GM23338 (cell line): ENCODE data around the gene RALY. TPM values are rescaled to one million over a fixed set of nuclear protein-coding genes. Genes with fewer than 3 reads are reported as not detected.

ENCODE experiments used
- ATAC-seq: fragments of 200-7000 bp; cut with Tn5 transposase; 3 replicates; pipeline ENCODE4 v1.9.1; 2020
- DNase-seq: peaks from one replicate; pipeline ENCODE4 v3.0.0-alpha.2; 2015; ENCODE audit warnings: low spot score
- H2AFZ ChIP-seq: fragments of 200-600 bp; sonication (generic); 2 replicates; pipeline ENCODE4 v1.8.0; 2016; ENCODE audit warnings: antibody characterized with exemption, mild to moderate bottlenecking, moderate library complexity
- H3F3A ChIP-seq: fragments of 200-600 bp; sonication (generic); replicated peaks from 2 replicates; pipeline ENCODE4 v1.8.0; 2017; ENCODE audit warnings: antibody characterized with exemption, mixed run types, low read depth
- H3K27ac ChIP-seq: fragments of 200-600 bp; sonication (generic); 2 replicates; pipeline ENCODE4 v1.6.1; 2016; ENCODE audit warnings: low read depth
- H3K27me3 ChIP-seq: fragments of 200-600 bp; sonication (generic); 2 replicates; pipeline ENCODE4 v1.8.0; 2016; ENCODE audit warnings: mild to moderate bottlenecking, mixed run types, moderate library complexity; ENCODE audit not compliant: insufficient read depth
- H3K36me3 ChIP-seq: fragments of 200-600 bp; sonication (generic); 2 replicates; pipeline ENCODE4 v1.8.0; 2016; ENCODE audit warnings: mild to moderate bottlenecking; ENCODE audit not compliant: insufficient read depth
- H3K4me1 ChIP-seq: fragments of 200-600 bp; sonication (generic); 2 replicates; pipeline ENCODE4 v1.8.0; 2016; ENCODE audit warnings: mild to moderate bottlenecking, moderate library complexity; ENCODE audit not compliant: insufficient read depth
- H3K4me2 ChIP-seq: fragments of 200-600 bp; sonication (generic); 2 replicates; pipeline ENCODE4 v1.7.1; 2017; ENCODE audit warnings: mixed run types
- H3K4me3 ChIP-seq: fragments of 200-600 bp; sonication (generic); 2 replicates; pipeline ENCODE4 v1.6.1; 2016; ENCODE audit warnings: mixed run types
- H3K79me2 ChIP-seq: fragments of 200-600 bp; sonication (generic); replicated peaks from 2 replicates; pipeline ENCODE4 v1.8.0; 2017; ENCODE audit warnings: mild to moderate bottlenecking; ENCODE audit not compliant: insufficient read depth
- H3K9me2 ChIP-seq: fragments of 200-600 bp; sonication (generic); 2 replicates; pipeline ENCODE4 v1.8.0; 2017; ENCODE audit not compliant: insufficient read depth
- H4K20me1 ChIP-seq: fragments of 200-600 bp; sonication (generic); replicated peaks from 2 replicates; pipeline ENCODE4 v1.8.0; 2017; ENCODE audit warnings: mild to moderate bottlenecking; ENCODE audit not compliant: insufficient read depth
- H3K27ac Mint-ChIP-seq: 2 replicates; pipeline ENCODE4 v1.8.0; 2020; ENCODE audit warnings: inconsistent platforms, mild to moderate bottlenecking, moderate library complexity, mixed read lengths
- H3K27me3 Mint-ChIP-seq: 3 replicates; pipeline ENCODE4 v1.8.0; 2022; ENCODE audit warnings: low read depth, mild to moderate bottlenecking, moderate library complexity, mixed read lengths, inconsistent platforms; ENCODE audit not compliant: insufficient read depth, poor library complexity
- H3K36me3 Mint-ChIP-seq: 3 replicates; pipeline ENCODE4 v1.8.0; 2021; ENCODE audit warnings: low read depth, mild to moderate bottlenecking, inconsistent platforms, moderate library complexity, mixed read lengths
- H3K4me1 Mint-ChIP-seq: 3 replicates; pipeline ENCODE4 v1.8.0; 2020; ENCODE audit warnings: mild to moderate bottlenecking, inconsistent platforms, mixed read lengths
- H3K4me3 Mint-ChIP-seq: 3 replicates; pipeline ENCODE4 v1.8.0; 2021; ENCODE audit warnings: moderate library complexity, mild to moderate bottlenecking, inconsistent platforms, mixed read lengths
- H3K9me3 Mint-ChIP-seq: 3 replicates; pipeline ENCODE4 v1.8.0; 2020; ENCODE audit warnings: moderate library complexity, mild to moderate bottlenecking, inconsistent platforms, mixed read lengths
- CREB1 ChIP-seq: fragments of 250-450 bp; sonication (Bioruptor Pico); IDR thresholded peaks from 2 replicates; pipeline ENCODE4 v1.5.0; 2020; ENCODE audit warnings: low read depth, mild to moderate bottlenecking, moderate library complexity
- EZH2 ChIP-seq: fragments of 200-600 bp; sonication (generic); IDR thresholded peaks from one replicate; pipeline ENCODE4 v1.8.0; 2017; ENCODE audit warnings: antibody characterized with exemption, mild to moderate bottlenecking, low read depth; ENCODE audit not compliant: unreplicated experiment
- EZH2phosphoT487 ChIP-seq: fragments of 200-600 bp; sonication (generic); IDR thresholded peaks from one replicate; pipeline ENCODE4 v1.8.1; 2018; ENCODE audit warnings: antibody characterized with exemption; ENCODE audit not compliant: unreplicated experiment
- JUNB ChIP-seq: IDR thresholded peaks from one replicate; pipeline ENCODE4 v1.6.1; 2016; ENCODE audit warnings: antibody characterized with exemption; ENCODE audit not compliant: unreplicated experiment
- NANOG ChIP-seq: IDR thresholded peaks from 2 replicates; pipeline ENCODE4 v1.6.1; 2016; ENCODE audit warnings: antibody characterized with exemption, borderline replicate concordance
- POLR2AphosphoS5 ChIP-seq: IDR thresholded peaks from 2 replicates; pipeline ENCODE4 v1.6.1; 2016; ENCODE audit warnings: antibody characterized with exemption, low read depth
- STAT1 ChIP-seq: IDR thresholded peaks from one replicate; pipeline ENCODE4 v1.6.1; 2016; ENCODE audit warnings: antibody characterized with exemption; ENCODE audit not compliant: unreplicated experiment
- ZNF114 ChIP-seq: fragments of 250-450 bp; sonication (Bioruptor Pico); IDR thresholded peaks from 2 replicates; pipeline ENCODE4 v1.5.0; 2020; ENCODE audit warnings: mild to moderate bottlenecking, moderate library complexity
- ZNF331 ChIP-seq: fragments of 250-450 bp; sonication (Bioruptor Pico); IDR thresholded peaks from 2 replicates; pipeline ENCODE4 v1.5.0; 2020; ENCODE audit warnings: low read depth, mild to moderate bottlenecking, moderate library complexity
- polyA plus RNA-seq: library from polyadenylated mRNA; unstranded; fragments of >200 nt; fragmentation: Nextera tagmentation; extraction: Ambion mirVana; gene quantifications from 2 replicates; pipeline ENCODE4 v1.2.1, GENCODE V29; 2016
- total RNA-seq: library from RNA; depleted of rRNA; stranded (reverse); fragments of >200 nt; shearing (Covaris generic); gene quantifications from 2 replicates; pipeline ENCODE4 v1.2.3, GENCODE V29; 2014
- TF ChIP-seq, protein P1 (sequence below): IDR thresholded peaks from 2 replicates; pipeline ENCODE4 v1.6.1; 2016; ENCODE audit warnings: antibody characterized with exemption
- TF ChIP-seq, protein P2 (sequence below), 2 experiments: fragments of 200-600 bp in 1 of 2; sonication (generic) in 1 of 2; conservative IDR thresholded peaks; 2 replicates each; pipeline versions ENCODE4 v1.5.1 to v1.6.1; 2016 to 2017; ENCODE audit warnings: antibody characterized with exemption in 2 of 2, low read depth in 2 of 2, mild to moderate bottlenecking in 2 of 2, moderate library complexity in 1 of 2
- TF ChIP-seq, protein P3 (sequence below): IDR thresholded peaks from one replicate; pipeline ENCODE4 v1.6.1; 2018; ENCODE audit warnings: antibody characterized with exemption; ENCODE audit not compliant: unreplicated experiment
- TF ChIP-seq, protein P4 (sequence below): fragments of 250-450 bp; sonication (Bioruptor Pico); IDR thresholded peaks from 2 replicates; pipeline ENCODE4 v1.5.0; 2020; ENCODE audit warnings: mild to moderate bottlenecking, moderate library complexity

Gene RALY
- total and polyA plus RNA-seq, 2 experiments from 2014 or later, result 144 to 167 TPM

DNA sequence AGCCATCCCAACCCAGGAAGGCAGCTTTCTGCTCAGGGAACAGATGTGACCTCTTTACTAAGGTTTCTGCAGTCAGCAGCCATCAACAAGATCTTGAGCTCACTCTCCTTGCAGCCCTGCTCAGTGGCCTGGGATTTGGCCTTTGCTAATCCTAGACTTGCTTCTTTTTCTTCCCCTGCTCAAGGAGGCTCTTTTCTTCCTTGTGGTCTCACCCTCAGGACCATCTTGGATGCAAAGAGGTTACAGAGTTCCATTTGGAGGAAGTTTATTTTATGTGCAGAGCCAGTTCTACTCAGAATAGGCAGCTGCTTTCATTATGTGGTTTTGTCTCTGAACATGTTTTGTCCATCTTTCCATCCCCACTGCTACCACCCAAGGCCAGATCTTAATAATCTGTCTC is 49.3 kb downstream of the RALY start:
- H3F3A ChIP-seq, result no peaks in the 10 kb centered on the region
- no peak overlapping the region for H2AFZ ChIP-seq
- H4K20me1 ChIP-seq, result peaks cover 73% of the 10 kb centered on the region
- no peak overlapping the region for H3K4me2 ChIP-seq
- ATAC-seq, result no peak
- no peak for TF ChIP-seq NANOG
- TF ChIP-seq, protein P1, sequence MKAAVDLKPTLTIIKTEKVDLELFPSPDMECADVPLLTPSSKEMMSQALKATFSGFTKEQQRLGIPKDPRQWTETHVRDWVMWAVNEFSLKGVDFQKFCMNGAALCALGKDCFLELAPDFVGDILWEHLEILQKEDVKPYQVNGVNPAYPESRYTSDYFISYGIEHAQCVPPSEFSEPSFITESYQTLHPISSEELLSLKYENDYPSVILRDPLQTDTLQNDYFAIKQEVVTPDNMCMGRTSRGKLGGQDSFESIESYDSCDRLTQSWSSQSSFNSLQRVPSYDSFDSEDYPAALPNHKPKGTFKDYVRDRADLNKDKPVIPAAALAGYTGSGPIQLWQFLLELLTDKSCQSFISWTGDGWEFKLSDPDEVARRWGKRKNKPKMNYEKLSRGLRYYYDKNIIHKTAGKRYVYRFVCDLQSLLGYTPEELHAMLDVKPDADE, result no peak
- TF ChIP-seq JUNB, result no peak
- no peak for TF ChIP-seq CREB1 (CRISPR knock-in tag)
- TF ChIP-seq STAT1, result no peak
- TF ChIP-seq, protein P2, sequence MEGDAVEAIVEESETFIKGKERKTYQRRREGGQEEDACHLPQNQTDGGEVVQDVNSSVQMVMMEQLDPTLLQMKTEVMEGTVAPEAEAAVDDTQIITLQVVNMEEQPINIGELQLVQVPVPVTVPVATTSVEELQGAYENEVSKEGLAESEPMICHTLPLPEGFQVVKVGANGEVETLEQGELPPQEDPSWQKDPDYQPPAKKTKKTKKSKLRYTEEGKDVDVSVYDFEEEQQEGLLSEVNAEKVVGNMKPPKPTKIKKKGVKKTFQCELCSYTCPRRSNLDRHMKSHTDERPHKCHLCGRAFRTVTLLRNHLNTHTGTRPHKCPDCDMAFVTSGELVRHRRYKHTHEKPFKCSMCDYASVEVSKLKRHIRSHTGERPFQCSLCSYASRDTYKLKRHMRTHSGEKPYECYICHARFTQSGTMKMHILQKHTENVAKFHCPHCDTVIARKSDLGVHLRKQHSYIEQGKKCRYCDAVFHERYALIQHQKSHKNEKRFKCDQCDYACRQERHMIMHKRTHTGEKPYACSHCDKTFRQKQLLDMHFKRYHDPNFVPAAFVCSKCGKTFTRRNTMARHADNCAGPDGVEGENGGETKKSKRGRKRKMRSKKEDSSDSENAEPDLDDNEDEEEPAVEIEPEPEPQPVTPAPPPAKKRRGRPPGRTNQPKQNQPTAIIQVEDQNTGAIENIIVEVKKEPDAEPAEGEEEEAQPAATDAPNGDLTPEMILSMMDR (conservative IDR thresholded peaks at IDR 0.05; ENCODE audit: low read depth in 2 of 2), result no peak
- TF ChIP-seq, protein P3, sequence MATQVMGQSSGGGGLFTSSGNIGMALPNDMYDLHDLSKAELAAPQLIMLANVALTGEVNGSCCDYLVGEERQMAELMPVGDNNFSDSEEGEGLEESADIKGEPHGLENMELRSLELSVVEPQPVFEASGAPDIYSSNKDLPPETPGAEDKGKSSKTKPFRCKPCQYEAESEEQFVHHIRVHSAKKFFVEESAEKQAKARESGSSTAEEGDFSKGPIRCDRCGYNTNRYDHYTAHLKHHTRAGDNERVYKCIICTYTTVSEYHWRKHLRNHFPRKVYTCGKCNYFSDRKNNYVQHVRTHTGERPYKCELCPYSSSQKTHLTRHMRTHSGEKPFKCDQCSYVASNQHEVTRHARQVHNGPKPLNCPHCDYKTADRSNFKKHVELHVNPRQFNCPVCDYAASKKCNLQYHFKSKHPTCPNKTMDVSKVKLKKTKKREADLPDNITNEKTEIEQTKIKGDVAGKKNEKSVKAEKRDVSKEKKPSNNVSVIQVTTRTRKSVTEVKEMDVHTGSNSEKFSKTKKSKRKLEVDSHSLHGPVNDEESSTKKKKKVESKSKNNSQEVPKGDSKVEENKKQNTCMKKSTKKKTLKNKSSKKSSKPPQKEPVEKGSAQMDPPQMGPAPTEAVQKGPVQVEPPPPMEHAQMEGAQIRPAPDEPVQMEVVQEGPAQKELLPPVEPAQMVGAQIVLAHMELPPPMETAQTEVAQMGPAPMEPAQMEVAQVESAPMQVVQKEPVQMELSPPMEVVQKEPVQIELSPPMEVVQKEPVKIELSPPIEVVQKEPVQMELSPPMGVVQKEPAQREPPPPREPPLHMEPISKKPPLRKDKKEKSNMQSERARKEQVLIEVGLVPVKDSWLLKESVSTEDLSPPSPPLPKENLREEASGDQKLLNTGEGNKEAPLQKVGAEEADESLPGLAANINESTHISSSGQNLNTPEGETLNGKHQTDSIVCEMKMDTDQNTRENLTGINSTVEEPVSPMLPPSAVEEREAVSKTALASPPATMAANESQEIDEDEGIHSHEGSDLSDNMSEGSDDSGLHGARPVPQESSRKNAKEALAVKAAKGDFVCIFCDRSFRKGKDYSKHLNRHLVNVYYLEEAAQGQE, result no peak
- no peak for TF ChIP-seq ZNF114 (CRISPR knock-in tag)
- TF ChIP-seq, protein P4, sequence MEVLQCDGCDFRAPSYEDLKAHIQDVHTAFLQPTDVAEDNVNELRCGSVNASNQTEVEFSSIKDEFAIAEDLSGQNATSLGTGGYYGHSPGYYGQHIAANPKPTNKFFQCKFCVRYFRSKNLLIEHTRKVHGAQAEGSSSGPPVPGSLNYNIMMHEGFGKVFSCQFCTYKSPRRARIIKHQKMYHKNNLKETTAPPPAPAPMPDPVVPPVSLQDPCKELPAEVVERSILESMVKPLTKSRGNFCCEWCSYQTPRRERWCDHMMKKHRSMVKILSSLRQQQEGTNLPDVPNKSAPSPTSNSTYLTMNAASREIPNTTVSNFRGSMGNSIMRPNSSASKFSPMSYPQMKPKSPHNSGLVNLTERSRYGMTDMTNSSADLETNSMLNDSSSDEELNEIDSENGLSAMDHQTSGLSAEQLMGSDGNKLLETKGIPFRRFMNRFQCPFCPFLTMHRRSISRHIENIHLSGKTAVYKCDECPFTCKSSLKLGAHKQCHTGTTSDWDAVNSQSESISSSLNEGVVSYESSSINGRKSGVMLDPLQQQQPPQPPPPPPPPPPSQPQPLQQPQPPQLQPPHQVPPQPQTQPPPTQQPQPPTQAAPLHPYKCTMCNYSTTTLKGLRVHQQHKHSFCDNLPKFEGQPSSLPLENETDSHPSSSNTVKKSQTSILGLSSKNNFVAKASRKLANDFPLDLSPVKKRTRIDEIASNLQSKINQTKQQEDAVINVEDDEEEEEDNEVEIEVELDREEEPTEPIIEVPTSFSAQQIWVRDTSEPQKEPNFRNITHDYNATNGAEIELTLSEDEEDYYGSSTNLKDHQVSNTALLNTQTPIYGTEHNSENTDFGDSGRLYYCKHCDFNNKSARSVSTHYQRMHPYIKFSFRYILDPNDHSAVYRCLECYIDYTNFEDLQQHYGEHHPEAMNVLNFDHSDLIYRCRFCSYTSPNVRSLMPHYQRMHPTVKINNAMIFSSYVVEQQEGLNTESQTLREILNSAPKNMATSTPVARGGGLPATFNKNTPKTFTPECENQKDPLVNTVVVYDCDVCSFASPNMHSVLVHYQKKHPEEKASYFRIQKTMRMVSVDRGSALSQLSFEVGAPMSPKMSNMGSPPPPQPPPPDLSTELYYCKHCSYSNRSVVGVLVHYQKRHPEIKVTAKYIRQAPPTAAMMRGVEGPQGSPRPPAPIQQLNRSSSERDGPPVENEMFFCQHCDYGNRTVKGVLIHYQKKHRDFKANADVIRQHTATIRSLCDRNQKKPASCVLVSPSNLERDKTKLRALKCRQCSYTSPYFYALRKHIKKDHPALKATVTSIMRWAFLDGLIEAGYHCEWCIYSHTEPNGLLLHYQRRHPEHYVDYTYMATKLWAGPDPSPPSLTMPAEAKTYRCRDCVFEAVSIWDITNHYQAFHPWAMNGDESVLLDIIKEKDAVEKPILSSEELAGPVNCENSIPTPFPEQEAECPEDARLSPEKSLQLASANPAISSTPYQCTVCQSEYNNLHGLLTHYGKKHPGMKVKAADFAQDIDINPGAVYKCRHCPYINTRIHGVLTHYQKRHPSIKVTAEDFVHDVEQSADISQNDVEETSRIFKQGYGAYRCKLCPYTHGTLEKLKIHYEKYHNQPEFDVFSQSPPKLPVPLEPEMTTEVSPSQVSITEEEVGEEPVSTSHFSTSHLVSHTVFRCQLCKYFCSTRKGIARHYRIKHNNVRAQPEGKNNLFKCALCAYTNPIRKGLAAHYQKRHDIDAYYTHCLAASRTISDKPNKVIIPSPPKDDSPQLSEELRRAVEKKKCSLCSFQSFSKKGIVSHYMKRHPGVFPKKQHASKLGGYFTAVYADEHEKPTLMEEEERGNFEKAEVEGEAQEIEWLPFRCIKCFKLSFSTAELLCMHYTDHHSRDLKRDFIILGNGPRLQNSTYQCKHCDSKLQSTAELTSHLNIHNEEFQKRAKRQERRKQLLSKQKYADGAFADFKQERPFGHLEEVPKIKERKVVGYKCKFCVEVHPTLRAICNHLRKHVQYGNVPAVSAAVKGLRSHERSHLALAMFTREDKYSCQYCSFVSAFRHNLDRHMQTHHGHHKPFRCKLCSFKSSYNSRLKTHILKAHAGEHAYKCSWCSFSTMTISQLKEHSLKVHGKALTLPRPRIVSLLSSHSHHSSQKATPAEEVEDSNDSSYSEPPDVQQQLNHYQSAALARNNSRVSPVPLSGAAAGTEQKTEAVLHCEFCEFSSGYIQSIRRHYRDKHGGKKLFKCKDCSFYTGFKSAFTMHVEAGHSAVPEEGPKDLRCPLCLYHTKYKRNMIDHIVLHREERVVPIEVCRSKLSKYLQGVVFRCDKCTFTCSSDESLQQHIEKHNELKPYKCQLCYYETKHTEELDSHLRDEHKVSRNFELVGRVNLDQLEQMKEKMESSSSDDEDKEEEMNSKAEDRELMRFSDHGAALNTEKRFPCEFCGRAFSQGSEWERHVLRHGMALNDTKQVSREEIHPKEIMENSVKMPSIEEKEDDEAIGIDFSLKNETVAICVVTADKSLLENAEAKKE (CRISPR knock-in tag), result no peak
- TF ChIP-seq EZH2phosphoT487, result no peak
- TF ChIP-seq POLR2AphosphoS5, result no peak
- no peak for TF ChIP-seq EZH2
- TF ChIP-seq ZNF331 (CRISPR knock-in tag), result no peak
- peaks cover 35% of the 10 kb centered on the region for H3K4me1 ChIP-seq
- H3K4me3 Mint-ChIP-seq, result no peak overlapping the region
- no peaks in the 10 kb centered on the region for H3K27me3 ChIP-seq
- peaks cover 6% of the 10 kb centered on the region for H3K27me3 Mint-ChIP-seq
- no peaks in the 10 kb centered on the region for H3K9me3 Mint-ChIP-seq
- no peak overlapping the region for H3K27ac Mint-ChIP-seq
- DNase-seq, result no peak
- H3K4me3 ChIP-seq, result no peak overlapping the region
- H3K36me3 ChIP-seq, result no peaks in the 10 kb centered on the region
- peaks cover 38% of the 10 kb centered on the region for H3K4me1 Mint-ChIP-seq
- no peaks in the 10 kb centered on the region; the same call in 1 of the 2 replicates for H3K9me2 ChIP-seq
- no peak overlapping the region for H3K27ac ChIP-seq
- H3K79me2 ChIP-seq, result peaks cover 92% of the 10 kb centered on the region
- no peaks in the 10 kb centered on the region for H3K36me3 Mint-ChIP-seq
